Neutrophil (primary cell): ENCODE data around the gene ZNF622.

Source experiments
- H3K27ac ChIP-seq: fragments of 200-600 bp; sonication (generic); 2 replicates; pipeline ENCODE4 v1.5.1; 2016; ENCODE audit warnings: mild to moderate bottlenecking, moderate library complexity
- H3K27me3 ChIP-seq: fragments of 200-600 bp; sonication (generic); 2 replicates; pipeline ENCODE4 v1.6.0; 2016; ENCODE audit warnings: mild to moderate bottlenecking
- H3K36me3 ChIP-seq: fragments of 200-600 bp; sonication (generic); 2 replicates; pipeline ENCODE4 v1.5.1; 2017
- H3K4me1 ChIP-seq, 2 experiments: fragments of 200-600 bp in 1 of 2; sonication (generic) in 1 of 2; 1 replicate in 1 of 2; 2 replicates in 1 of 2; pipeline versions ENCODE4 v1.5.1 to v1.6.1; 2013 to 2016; ENCODE audit warnings: low read depth in 1 of 2, low read length in 1 of 2, mild to moderate bottlenecking in 1 of 2, moderate library complexity in 1 of 2; ENCODE audit not compliant: control insufficient read depth in 1 of 2, insufficient read depth in 1 of 2
- H3K4me3 ChIP-seq, 2 experiments: fragments of 200-600 bp in 1 of 2; sonication (generic) in 1 of 2; 1 replicate in 1 of 2; 2 replicates in 1 of 2; pipeline ENCODE4 v1.5.1; 2013 to 2016; ENCODE audit warnings: low read depth in 1 of 2, low read length in 1 of 2, mild to moderate bottlenecking in 1 of 2, moderate library complexity in 1 of 2
- H3K9me3 ChIP-seq: fragments of 200-600 bp; sonication (generic); 2 replicates; pipeline ENCODE4 v1.5.1; 2016
- CTCF ChIP-seq: fragments of 200-600 bp; sonication (generic); IDR thresholded peaks from 2 replicates; pipeline ENCODE4 v1.5.1; 2016; ENCODE audit warnings: antibody characterized with exemption

ZNF622 gene

GRCh38 chr5:16414861-16415260 lies 50.7 kb downstream of the ZNF622 start:
- Histone ChIP-seq H3K4me1 (no peaks in the 10 kb centered on the region), H3K27me3 (peaks cover 11% of the 10 kb centered on the region), H3K36me3 (no peaks in the 10 kb centered on the region), H3K27ac (no peak overlapping the region), H3K4me3 (no peak overlapping the region), H3K9me3 (no peaks in the 10 kb centered on the region)
- TF ChIP-seq CTCF, result no peak

- H3K36me3 ChIP-seq, result no peaks in the 10 kb centered on the region
- TF ChIP-seq CTCF, result no peak
- H3K4me3 ChIP-seq, result no peak overlapping the region
- peaks cover 7% of the 10 kb centered on the region for H3K27me3 ChIP-seq
- H3K4me1 ChIP-seq, result no peaks in the 10 kb centered on the region
- no peaks in the 10 kb centered on the region for H3K9me3 ChIP-seq
- no peak overlapping the region for H3K27ac ChIP-seq
Observed at GRCh38 chr5:16413166-16413860, 52.3 kb downstream of the ZNF622 start.

GRCh38 chr5:16412556-16412955 lies 53.0 kb downstream of the ZNF622 start:
- Histone ChIP-seq H3K27ac (no peak overlapping the region), H3K4me1 (no peaks in the 10 kb centered on the region), H3K9me3 (no peaks in the 10 kb centered on the region), H3K27me3 (no peaks in the 10 kb centered on the region), H3K4me3 (no peak overlapping the region), H3K36me3 (no peaks in the 10 kb centered on the region)
- TF ChIP-seq CTCF, result no peak

- no peaks in the 10 kb centered on the region for H3K27me3 ChIP-seq
- no peaks in the 10 kb centered on the region for H3K36me3 ChIP-seq
- H3K9me3 ChIP-seq, result no peaks in the 10 kb centered on the region
- H3K4me1 ChIP-seq, result no peaks in the 10 kb centered on the region
- no peak overlapping the region for H3K4me3 ChIP-seq
- no peak for TF ChIP-seq CTCF
- H3K27ac ChIP-seq, result no peak overlapping the region
Observed at GRCh38 chr5:16411741-16412455, 53.7 kb downstream of the ZNF622 start.

GRCh38 chr5:16411235-16411634 lies 54.4 kb downstream of the ZNF622 start:
- no peaks in the 10 kb centered on the region for H3K4me1 ChIP-seq
- TF ChIP-seq CTCF, result no peak

More at GRCh38 chr5:16411235-16411634, 54.4 kb downstream of the ZNF622 start:
- Histone ChIP-seq H3K27ac (no peak overlapping the region), H3K36me3 (no peaks in the 10 kb centered on the region), H3K4me3 (no peak overlapping the region), H3K9me3 (no peaks in the 10 kb centered on the region), H3K27me3 (no peaks in the 10 kb centered on the region)
